Osteocyte (in vitro differentiated cells): ENCODE data around the gene CPTP. TPM values are rescaled to one million over a fixed set of nuclear protein-coding genes. Genes with fewer than 3 reads are reported as not detected.
A peak's percentile ranks its signal among the peaks of the same experiment; 100 is the strongest.
"Not testable (repeated sequence)": the region's sequence is repeated elsewhere in the genome, so short reads cannot be mapped to it uniquely, and the experiment has no call there.

Experiments used
- DNase-seq: peaks from one replicate; pipeline ENCODE4 v3.0.0; 2021; ENCODE audit warnings: mixed read lengths; ENCODE audit not compliant: unreplicated experiment; ENCODE audit errors: extremely low spot score
- H3K27ac Mint-ChIP-seq: one replicate; pipeline ENCODE4 v1.8.0; 2021; ENCODE audit warnings: mild to moderate bottlenecking, mixed read lengths; ENCODE audit not compliant: unreplicated experiment
- H3K27me3 Mint-ChIP-seq: one replicate; pipeline ENCODE4 v1.8.0; 2021; ENCODE audit warnings: mixed read lengths; ENCODE audit not compliant: unreplicated experiment
- H3K36me3 Mint-ChIP-seq: one replicate; pipeline ENCODE4 v1.8.0; 2021; ENCODE audit warnings: mixed read lengths; ENCODE audit not compliant: unreplicated experiment
- H3K4me1 Mint-ChIP-seq: one replicate; pipeline ENCODE4 v1.8.0; 2021; ENCODE audit warnings: mixed read lengths; ENCODE audit not compliant: unreplicated experiment
- H3K4me3 Mint-ChIP-seq: one replicate; pipeline ENCODE4 v1.8.0; 2021; ENCODE audit warnings: mild to moderate bottlenecking, moderate library complexity, mixed read lengths; ENCODE audit not compliant: unreplicated experiment
- H3K9me3 Mint-ChIP-seq: one replicate; pipeline ENCODE4 v1.8.0; 2021; ENCODE audit warnings: mixed read lengths; ENCODE audit not compliant: unreplicated experiment
- CTCF ChIP-seq: fragments of 200-600 bp; sonication (generic); IDR thresholded peaks from 2 replicates; pipeline ENCODE4 v1.5.0; 2021; ENCODE audit warnings: antibody characterized with exemption, mild to moderate bottlenecking, moderate library complexity
- total RNA-seq: library from RNA; stranded (reverse); gene quantifications from 2 replicates; pipeline ENCODE4 v1.2.1, GENCODE V29; 2021

CPTP gene
- total RNA-seq, 1 donor from 2014 or later: 23.5 TPM

GRCh38 chr1:1314237-1314586 lies 10.4 kb upstream of the CPTP start:
- H3K4me1 Mint-ChIP-seq: peaks cover 15% of the 10 kb centered on the region
- H3K27ac Mint-ChIP-seq: no peak overlapping the region
- DNase-seq: no peak
- TF ChIP-seq CTCF: no peak
- no peaks in the 10 kb centered on the region for H3K27me3 Mint-ChIP-seq
- H3K4me3 Mint-ChIP-seq: no peak overlapping the region
- peaks cover 13% of the 10 kb centered on the region for H3K36me3 Mint-ChIP-seq
- no peaks in the 10 kb centered on the region for H3K9me3 Mint-ChIP-seq

GRCh38 chr1:1314678-1315335 lies 9.8 kb upstream of the CPTP start:
- Mint-ChIP-seq H3K9me3 (no peaks in the 10 kb centered on the region), H3K27me3 (no peaks in the 10 kb centered on the region), H3K4me1 (peaks cover 14% of the 10 kb centered on the region), H3K36me3 (peaks cover 13% of the 10 kb centered on the region), H3K27ac (no peak overlapping the region), H3K4me3 (no peak overlapping the region)
- no peak for TF ChIP-seq CTCF
- no peak for DNase-seq

- peaks cover 17% of the 10 kb centered on the region for H3K36me3 Mint-ChIP-seq
- no peak for TF ChIP-seq CTCF
- no peaks in the 10 kb centered on the region for H3K27me3 Mint-ChIP-seq
- H3K9me3 Mint-ChIP-seq: no peaks in the 10 kb centered on the region
- H3K27ac Mint-ChIP-seq: no peak overlapping the region
- H3K4me3 Mint-ChIP-seq: no peak overlapping the region
- no peak for DNase-seq
- peaks cover 14% of the 10 kb centered on the region for H3K4me1 Mint-ChIP-seq
These were observed 9.1 kb upstream of the CPTP start for GRCh38 chr1:1315435-1315954.

- H3K9me3 Mint-ChIP-seq, DNase-seq, H3K27me3 Mint-ChIP-seq, H3K4me3 Mint-ChIP-seq: not testable (repeated sequence)
- Mint-ChIP-seq H3K4me1 (peaks cover 14% of the 10 kb centered on the region), H3K36me3 (peaks cover 15% of the 10 kb centered on the region), H3K27ac (peak overlapping the region; percentile 18)
These were observed 8.4 kb upstream of the CPTP start for GRCh38 chr1:1316199-1316598.

- DNase-seq: no peak
- Mint-ChIP-seq H3K36me3 (peaks cover 15% of the 10 kb centered on the region), H3K9me3 (no peaks in the 10 kb centered on the region), H3K27me3 (no peaks in the 10 kb centered on the region), H3K27ac (peak overlapping the region; percentile 21), H3K4me1 (peaks cover 17% of the 10 kb centered on the region), H3K4me3 (no peak overlapping the region)
- TF ChIP-seq CTCF: no peak
These were observed 7.2 kb upstream of the CPTP start for GRCh38 chr1:1317420-1317819.
